Endometrium (tissue), 2 donors: Measurements from ENCODE around the gene SIK3.

Experiments used
- FAIRE-seq: peaks from 2 replicates; lab custom pipeline; 2012; peaks lifted over from hg19 to GRCh38; lab: Jason Lieb, UNC
- donor health status: control.
- donor health status: control.

SIK3 gene

GRCh38 chr11:116893906-116894305 lies 204.3 kb downstream of the SIK3 start:
- no peak for FAIRE-seq

- FAIRE-seq = no peak
Measured at GRCh38 chr11:116893437-116893836, 204.8 kb downstream of the SIK3 start.

- no peak for FAIRE-seq
Measured at GRCh38 chr11:116892374-116892773, 205.9 kb downstream of the SIK3 start.

GRCh38 chr11:116891746-116892145 lies 206.5 kb downstream of the SIK3 start:
- FAIRE-seq = no peak

GRCh38 chr11:116890607-116891006 lies 207.6 kb downstream of the SIK3 start:
- no peak for FAIRE-seq

- no peak for FAIRE-seq
Measured at GRCh38 chr11:116890193-116890592, 208.0 kb downstream of the SIK3 start.

- FAIRE-seq = no peak
Measured at GRCh38 chr11:116888884-116889549, 209.2 kb downstream of the SIK3 start.

- FAIRE-seq = no peak
Measured at GRCh38 chr11:116888024-116888423, 210.2 kb downstream of the SIK3 start.

- FAIRE-seq = no peak
Measured at GRCh38 chr11:116885951-116886655, 212.1 kb downstream of the SIK3 start.

GRCh38 chr11:116882386-116882785 lies 215.8 kb downstream of the SIK3 start:
- no peak for FAIRE-seq

GRCh38 chr11:116881143-116881542 lies 217.1 kb downstream of the SIK3 start:
- FAIRE-seq = no peak

GRCh38 chr11:116879800-116880625 lies 218.2 kb downstream of the SIK3 start:
- FAIRE-seq = peak; percentile 88

- FAIRE-seq = no peak
Measured at GRCh38 chr11:116876656-116877055, 221.6 kb downstream of the SIK3 start.

- FAIRE-seq = no peak
Measured at GRCh38 chr11:116875194-116875593, 223.0 kb downstream of the SIK3 start.

GRCh38 chr11:116874251-116874650 lies 224.0 kb downstream of the SIK3 start:
- FAIRE-seq = no peak

- no peak for FAIRE-seq
Measured at GRCh38 chr11:116873381-116873780, 224.8 kb downstream of the SIK3 start.

GRCh38 chr11:116871248-116871647 lies 227.0 kb downstream of the SIK3 start:
- no peak for FAIRE-seq

- FAIRE-seq = no peak
Measured at GRCh38 chr11:116870054-116870453, 228.2 kb downstream of the SIK3 start.

- no peak for FAIRE-seq
Measured at GRCh38 chr11:116869610-116870009, 228.6 kb downstream of the SIK3 start.

- no peak for FAIRE-seq
Measured at GRCh38 chr11:116868066-116868465, 230.2 kb downstream of the SIK3 start.

GRCh38 chr11:116867619-116868018 lies 230.6 kb downstream of the SIK3 start:
- no peak for FAIRE-seq

- no peak for FAIRE-seq
Measured at GRCh38 chr11:116866804-116867455, 231.3 kb downstream of the SIK3 start.
